ENCODE data around the gene MYCN.
"Not testable (repeated sequence)": the region's sequence is repeated elsewhere in the genome, so short reads cannot be mapped to it uniquely, and the experiment has no call there.

MYCN gene

GRCh38 chr2:15943378-15944280 lies 3.3 kb downstream of the MYCN start:
- DNase-seq (ENCODE audit: low read depth, low spot score) = no peak

- no peak for DNase-seq (ENCODE audit: low read depth, low spot score)
Observed at GRCh38 chr2:15944325-15945017, 4.1 kb downstream of the MYCN start.

- DNase-seq (ENCODE audit: low read depth, low spot score) = no peak
Observed at GRCh38 chr2:15945909-15946705, 5.8 kb downstream of the MYCN start.

DNA sequence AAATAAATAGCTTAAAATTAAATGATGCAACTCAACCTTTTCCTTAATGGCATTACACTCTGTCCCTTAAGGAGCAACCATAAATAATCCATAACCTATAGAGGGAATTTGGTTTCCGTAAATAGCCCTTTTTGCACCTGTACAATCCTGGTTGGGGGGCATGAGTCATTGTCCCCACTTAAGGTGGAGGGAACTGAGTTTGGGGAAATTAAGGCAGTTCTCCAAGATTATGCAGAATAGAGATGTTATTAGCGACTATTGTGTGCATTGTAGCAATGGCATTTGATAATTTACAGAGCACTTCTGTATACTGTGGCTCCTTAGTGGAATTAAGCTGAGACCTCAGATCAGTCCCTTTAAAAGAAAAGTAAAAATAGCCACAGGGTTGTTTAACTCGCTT lies 6.6 kb downstream of the MYCN start:
- no peak for DNase-seq (ENCODE audit: low read depth, low spot score)

DNA sequence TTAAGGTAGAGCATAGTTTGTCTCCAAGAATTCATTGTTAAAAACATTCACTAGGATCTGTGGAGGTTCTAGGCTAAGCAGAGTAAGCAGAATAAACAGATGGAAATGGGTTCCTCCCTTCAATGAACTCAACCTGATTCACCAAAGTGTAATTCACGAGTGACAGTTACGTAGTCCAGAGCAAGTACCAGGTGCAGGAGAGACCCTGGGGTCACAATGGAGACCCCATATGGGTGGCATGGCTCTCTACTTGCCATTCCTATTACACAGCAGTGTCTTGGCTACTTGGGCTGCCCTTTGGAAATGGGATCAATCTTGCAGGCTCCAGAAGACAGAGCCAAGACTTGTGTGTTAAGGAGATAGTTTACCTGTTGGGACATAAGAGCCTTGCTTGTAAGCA lies 7.1 kb downstream of the MYCN start:
- no peak for DNase-seq (ENCODE audit: low read depth, low spot score)

- no peak for DNase-seq (ENCODE audit: low read depth, low spot score)
Observed at GRCh38 chr2:15948704-15948957, 8.3 kb downstream of the MYCN start.

DNA sequence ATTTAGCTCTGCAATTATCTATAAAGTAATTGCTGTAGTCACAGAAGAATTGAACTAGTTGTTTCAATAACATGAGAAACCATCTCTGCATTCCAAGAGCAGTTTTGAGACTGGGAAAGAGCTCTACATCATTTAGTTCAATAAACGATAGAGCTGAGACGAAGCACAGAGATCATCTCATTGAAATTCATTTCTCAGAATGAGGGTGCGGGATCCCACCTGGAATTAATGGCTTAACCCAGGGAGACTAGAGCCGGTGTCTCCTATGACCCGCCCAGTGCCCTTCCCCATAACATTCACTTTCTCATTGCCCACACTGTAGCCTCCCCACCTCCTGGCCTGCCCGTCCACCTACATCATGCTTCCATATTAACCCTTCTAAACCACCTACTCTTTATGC lies 8.8 kb downstream of the MYCN start:
- no peak for DNase-seq (ENCODE audit: low read depth, low spot score)

- no peak for DNase-seq (ENCODE audit: low read depth, low spot score)
Observed at GRCh38 chr2:15949551-15949950, 9.2 kb downstream of the MYCN start.

- DNase-seq (ENCODE audit: low read depth, low spot score) = no peak
Observed at GRCh38 chr2:15950088-15950952, 10.0 kb downstream of the MYCN start.

DNA sequence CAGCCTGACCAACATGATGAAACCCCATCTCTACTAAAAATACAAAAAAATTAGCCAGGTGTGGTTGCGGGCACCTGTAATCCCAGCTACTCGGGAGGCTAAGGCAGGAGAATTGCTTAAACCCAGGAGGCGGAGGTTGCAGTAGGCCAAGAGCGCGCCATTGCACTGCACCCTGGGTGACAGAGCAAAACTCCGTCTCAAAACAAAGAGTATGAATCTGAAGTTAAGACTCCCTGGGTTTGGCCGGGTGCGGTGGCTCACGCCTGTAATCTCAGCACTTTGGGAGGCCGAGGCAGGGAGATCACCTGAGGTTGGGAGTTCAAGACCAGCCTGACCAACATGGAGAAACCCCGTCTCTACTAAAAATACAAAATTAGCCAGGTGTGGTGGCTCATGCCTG lies 11.6 kb downstream of the MYCN start:
- not testable (repeated sequence) for DNase-seq (ENCODE audit: low read depth, low spot score)

DNA sequence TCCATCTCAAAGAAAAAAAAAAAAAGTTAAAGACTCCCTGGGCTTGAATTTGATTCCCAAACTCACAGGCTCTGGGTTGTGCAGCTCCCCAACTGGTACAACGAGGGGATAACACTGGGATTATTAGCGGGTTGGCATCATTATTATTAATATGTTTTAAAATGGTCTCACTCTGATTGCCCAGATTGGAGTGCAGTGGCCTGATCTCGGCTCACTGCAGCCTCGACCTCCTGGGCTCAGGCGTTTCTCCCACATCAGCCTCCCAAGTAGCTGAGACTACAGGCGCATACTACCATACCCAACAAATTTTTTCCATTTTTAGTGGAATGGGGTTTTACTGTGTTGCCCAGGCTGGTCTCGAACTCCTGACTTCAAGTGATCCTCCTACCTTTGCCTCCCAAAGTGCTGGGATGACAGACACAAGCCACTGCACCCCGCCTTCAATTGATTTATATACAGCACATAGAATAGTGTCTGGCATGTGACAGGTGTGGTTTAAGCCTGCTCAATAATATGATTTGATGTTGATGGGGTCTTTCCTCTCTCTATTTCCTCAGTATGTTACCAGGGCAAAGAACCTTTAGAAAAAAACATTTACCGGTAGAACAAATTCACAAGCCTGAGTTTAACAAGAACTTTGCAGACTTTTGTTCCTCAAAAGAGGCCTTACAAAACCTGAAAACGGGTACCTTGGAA lies 12.2 kb downstream of the MYCN start:
- no peak for DNase-seq (ENCODE audit: low read depth, low spot score)

DNA sequence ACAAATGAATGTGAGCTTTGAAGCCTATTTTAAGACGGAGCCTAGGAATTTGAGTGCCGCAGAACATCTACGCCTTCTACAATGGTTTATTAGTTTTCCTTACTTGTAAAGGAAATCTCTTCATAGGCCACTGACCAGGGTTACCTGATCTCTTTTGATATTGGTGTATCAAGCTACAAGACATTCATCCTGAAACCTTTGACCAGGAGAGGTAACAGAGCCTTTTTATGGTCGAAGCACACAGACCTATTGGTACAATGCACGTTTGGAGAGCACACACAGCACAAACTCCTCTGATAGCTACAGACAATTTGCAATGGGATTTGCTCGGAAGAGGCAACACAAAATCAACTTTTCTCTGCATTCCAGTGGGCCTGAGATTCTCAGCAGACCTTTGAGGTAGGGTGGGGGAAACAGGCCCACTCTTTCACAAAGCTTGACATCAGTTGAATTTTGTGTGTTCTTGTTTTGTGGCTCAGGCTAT lies 12.8 kb downstream of the MYCN start:
- no peak for DNase-seq (ENCODE audit: low read depth, low spot score)

GRCh38 chr2:15953891-15954680 lies 13.7 kb downstream of the MYCN start:
- DNase-seq (ENCODE audit: low read depth, low spot score) = no peak

- no peak for DNase-seq (ENCODE audit: low read depth, low spot score)
Observed at GRCh38 chr2:15954761-15955160, 14.4 kb downstream of the MYCN start.

DNA sequence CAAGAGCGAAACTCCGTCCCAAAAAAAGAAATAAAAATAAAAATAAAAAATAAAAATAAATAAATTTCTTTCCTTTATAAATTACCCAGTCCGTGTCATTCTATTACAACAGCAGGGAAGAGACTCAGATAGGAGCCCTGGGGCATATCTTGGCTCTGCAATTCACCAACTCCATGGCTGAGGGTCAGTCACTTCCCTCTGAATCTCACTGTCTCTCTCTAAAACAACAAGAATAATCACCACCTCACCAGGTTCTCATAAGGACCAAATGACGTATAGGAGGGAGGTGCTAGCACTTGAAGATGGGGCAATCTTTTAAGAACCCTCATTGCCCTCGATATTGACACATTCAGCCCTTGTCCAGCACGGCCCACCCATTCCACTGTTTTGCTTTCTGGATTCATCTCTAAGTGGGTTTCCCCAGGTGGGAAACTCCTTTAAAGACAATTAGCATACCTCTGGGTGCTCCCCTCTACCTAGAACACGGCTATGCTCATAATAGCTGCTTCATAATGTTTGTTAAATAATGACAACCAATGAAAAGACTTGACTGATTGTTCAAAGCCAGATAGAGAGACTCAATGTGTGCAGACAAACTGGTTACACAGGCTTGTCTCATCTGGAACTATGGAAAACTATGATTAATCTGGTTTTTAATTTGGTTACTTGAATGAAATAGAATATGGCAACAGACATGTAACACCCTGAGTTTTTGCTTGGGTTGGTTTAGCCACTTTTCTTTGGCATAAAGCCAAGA lies 15.1 kb downstream of the MYCN start:
- DNase-seq (ENCODE audit: low read depth, low spot score) = no peak

GRCh38 chr2:15956230-15956629 lies 15.9 kb downstream of the MYCN start:
- no peak for DNase-seq (ENCODE audit: low read depth, low spot score)

DNA sequence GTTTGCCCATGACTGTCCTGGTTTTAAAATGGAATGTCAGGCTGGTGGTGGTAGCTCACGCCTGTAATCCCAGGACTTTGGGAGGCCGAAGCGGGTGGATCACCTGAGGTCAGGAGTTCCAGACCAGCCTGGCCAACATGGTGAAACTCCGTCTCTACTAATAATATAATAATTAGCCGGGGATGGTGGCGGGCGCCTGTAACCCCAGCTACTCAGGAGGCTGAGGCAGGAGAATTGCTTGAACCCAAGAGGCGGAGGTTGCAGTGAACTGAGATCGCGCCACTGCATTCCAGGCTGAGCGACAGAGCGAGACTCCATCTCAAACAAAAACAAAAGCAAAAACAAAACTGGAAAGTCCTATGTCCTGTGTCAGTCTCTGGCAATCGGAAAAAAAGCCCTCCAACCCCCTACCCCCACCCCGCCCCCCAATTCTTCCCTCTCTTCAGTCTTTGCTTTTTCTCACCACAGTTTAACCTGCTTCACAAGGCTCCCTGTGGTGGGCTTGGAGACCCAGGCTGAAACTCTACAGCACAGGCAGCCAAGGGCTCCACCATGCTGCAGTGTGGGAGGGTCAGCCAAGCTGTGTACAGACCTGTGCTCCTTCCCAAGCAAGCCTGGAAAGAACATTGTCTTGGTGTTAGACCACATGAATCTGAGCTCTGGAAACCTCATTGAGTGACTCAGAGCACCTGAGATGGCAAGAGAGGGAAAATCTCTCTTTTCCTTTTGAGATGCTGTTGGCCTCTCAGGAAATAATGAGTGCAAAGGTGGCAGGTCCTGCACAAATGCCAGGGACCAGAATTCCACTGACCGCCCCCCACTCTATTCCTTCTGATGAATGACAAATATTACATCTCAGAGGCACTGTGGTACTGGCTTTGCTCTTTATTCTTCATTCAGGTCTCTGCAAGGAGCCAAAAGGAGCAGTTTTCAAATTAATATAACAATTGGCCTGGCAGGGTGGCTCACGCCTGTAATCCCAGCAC lies 16.7 kb downstream of the MYCN start:
- DNase-seq (ENCODE audit: low read depth, low spot score) = no peak

Data from activated naive CD8-positive, alpha-beta T cell treated with anti-CD3 and anti-CD28 coated beads, Interleukin-2, amount 50 U/mL, for 16 hours (primary cell).